ENCODE measurements around the gene PCK1. TPM values are rescaled to one million over a fixed set of nuclear protein-coding genes. Genes with fewer than 3 reads are reported as not detected.

The PCK1 gene
- total RNA-seq, 1 experiment from 2014 or later: not detected

DNA sequence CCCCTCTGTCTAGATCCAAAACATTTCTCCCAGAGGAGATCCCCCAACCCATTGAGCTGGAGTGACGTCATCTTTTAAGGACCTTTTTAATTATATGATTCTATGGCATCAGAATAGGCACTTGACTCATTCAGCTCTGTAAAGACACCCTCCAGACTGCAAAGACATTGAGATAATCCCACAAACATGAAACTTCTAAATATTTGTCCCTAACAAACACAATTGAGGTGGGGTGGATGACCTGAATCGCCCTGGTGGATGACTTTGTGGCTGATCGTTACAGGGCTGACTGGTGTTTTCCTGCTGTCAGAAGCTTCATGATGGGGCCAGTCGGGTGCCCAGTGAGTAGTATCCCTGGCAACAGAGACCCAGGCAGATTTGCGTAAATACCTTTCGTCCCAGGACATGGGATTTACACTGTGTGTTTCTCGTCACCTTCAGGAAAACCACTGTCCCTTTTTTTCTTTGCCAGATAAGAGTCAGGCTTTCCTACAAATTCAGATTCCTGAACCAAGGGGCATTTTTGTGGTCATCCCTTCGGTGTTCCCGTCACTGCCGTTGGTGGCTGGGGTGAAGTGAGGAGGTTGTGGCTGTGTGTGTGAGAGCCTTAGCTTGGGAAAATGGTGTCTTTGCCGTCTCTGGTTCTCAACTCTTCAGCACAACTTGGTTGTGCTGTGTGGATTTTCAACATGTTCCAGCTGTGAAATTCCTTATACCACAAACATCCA lies 5.3 kb upstream of the PCK1 start:
- Histone ChIP-seq H3K36me3 (ENCODE audit: low read depth, low read length) (no peaks in the 10 kb centered on the region), H3K4me3 (ENCODE audit: low read length) (no peak overlapping the region), H3K27ac (ENCODE audit: low read length) (no peak overlapping the region), H3K9me3 (ENCODE audit: low read length) (no peaks in the 10 kb centered on the region), H3K4me1 (ENCODE audit: insufficient read depth, low read length) (no peaks in the 10 kb centered on the region), H3F3A (ENCODE audit: low read length, unreplicated experiment) (no peaks in the 10 kb centered on the region), H2AFZ (ENCODE audit: low read length) (no peak overlapping the region), H3K4me2 (ENCODE audit: low read length) (no peak overlapping the region), H3K27me3 (ENCODE audit: low read length) (peaks cover 68% of the 10 kb centered on the region), H3K9me2 (replicated peaks; ENCODE audit: low read length) (no peaks in the 10 kb centered on the region), H4K20me1 (ENCODE audit: low read length) (no peaks in the 10 kb centered on the region), H3K79me2 (ENCODE audit: low read length) (no peaks in the 10 kb centered on the region), H3K9ac (ENCODE audit: low read length) (no peak overlapping the region)
- DNase-seq (no peak), ATAC-seq (no peak)
- TF ChIP-seq, protein P1, sequence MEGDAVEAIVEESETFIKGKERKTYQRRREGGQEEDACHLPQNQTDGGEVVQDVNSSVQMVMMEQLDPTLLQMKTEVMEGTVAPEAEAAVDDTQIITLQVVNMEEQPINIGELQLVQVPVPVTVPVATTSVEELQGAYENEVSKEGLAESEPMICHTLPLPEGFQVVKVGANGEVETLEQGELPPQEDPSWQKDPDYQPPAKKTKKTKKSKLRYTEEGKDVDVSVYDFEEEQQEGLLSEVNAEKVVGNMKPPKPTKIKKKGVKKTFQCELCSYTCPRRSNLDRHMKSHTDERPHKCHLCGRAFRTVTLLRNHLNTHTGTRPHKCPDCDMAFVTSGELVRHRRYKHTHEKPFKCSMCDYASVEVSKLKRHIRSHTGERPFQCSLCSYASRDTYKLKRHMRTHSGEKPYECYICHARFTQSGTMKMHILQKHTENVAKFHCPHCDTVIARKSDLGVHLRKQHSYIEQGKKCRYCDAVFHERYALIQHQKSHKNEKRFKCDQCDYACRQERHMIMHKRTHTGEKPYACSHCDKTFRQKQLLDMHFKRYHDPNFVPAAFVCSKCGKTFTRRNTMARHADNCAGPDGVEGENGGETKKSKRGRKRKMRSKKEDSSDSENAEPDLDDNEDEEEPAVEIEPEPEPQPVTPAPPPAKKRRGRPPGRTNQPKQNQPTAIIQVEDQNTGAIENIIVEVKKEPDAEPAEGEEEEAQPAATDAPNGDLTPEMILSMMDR (conservative IDR thresholded peaks at IDR 0.05; ENCODE audit: low read depth, low read length): no peak
- no peak for TF ChIP-seq EZH2 (IDR thresholded peaks at IDR 0.05; ENCODE audit: low read length, unreplicated experiment)
- TF ChIP-seq EZH2phosphoT487 (IDR thresholded peaks at IDR 0.05; ENCODE audit: borderline replicate concordance, low read length): no peak
- ChIA-PET CTCF (interaction anchor here (0.6 kb wide), 1 partner anchor 164 kb away, joined by 5 read pairs; the partner anchor contains the start of gene RBM38), POLR2A (ENCODE audit: unreplicated experiment) (no interaction called here)
- no TSS peak for BruUV-seq (replicated peaks)
- intact Hi-C loops (cut with micrococcal nuclease): no loop called here

DNA sequence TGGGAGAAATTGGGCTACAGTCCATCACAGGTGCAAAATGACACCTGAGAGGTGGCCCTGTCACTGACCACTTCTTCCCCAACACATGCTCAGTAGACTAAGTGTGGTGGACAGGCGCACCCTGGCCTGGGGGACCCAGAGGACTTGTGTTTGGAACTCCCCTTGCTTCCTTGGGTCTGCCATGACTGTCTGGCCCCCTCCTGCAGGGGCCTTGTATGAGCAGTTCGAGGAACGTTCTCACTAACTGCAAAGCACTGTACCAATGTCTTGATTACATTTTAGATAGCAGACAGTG lies 4.0 kb upstream of the PCK1 start:
- Histone ChIP-seq H2AFZ (ENCODE audit: low read length) (no peak overlapping the region), H3K36me3 (ENCODE audit: low read depth, low read length) (no peaks in the 10 kb centered on the region), H3K4me2 (ENCODE audit: low read length) (no peak overlapping the region), H3K27me3 (ENCODE audit: low read length) (peaks cover 81% of the 10 kb centered on the region), H4K20me1 (ENCODE audit: low read length) (no peaks in the 10 kb centered on the region), H3K4me1 (ENCODE audit: insufficient read depth, low read length) (no peaks in the 10 kb centered on the region), H3K9me2 (replicated peaks; ENCODE audit: low read length) (no peaks in the 10 kb centered on the region), H3K9ac (ENCODE audit: low read length) (no peak overlapping the region), H3K9me3 (ENCODE audit: low read length) (no peaks in the 10 kb centered on the region), H3K79me2 (ENCODE audit: low read length) (no peaks in the 10 kb centered on the region), H3F3A (ENCODE audit: low read length, unreplicated experiment) (no peaks in the 10 kb centered on the region), H3K4me3 (ENCODE audit: low read length) (no peak overlapping the region), H3K27ac (ENCODE audit: low read length) (no peak overlapping the region)
- TF ChIP-seq EZH2phosphoT487 (IDR thresholded peaks at IDR 0.05; ENCODE audit: borderline replicate concordance, low read length) (no peak), EZH2 (IDR thresholded peaks at IDR 0.05; ENCODE audit: low read length, unreplicated experiment) (no peak)
- TF ChIP-seq, protein P1 (conservative IDR thresholded peaks at IDR 0.05; ENCODE audit: low read depth, low read length): no peak
- intact Hi-C loops (cut with micrococcal nuclease): no loop called here
- no peak for ATAC-seq
- no TSS peak for BruUV-seq (replicated peaks)
- CTCF ChIA-PET: no interaction called here
- POLR2A ChIA-PET (ENCODE audit: unreplicated experiment): no interaction called here
- no peak for DNase-seq

DNA sequence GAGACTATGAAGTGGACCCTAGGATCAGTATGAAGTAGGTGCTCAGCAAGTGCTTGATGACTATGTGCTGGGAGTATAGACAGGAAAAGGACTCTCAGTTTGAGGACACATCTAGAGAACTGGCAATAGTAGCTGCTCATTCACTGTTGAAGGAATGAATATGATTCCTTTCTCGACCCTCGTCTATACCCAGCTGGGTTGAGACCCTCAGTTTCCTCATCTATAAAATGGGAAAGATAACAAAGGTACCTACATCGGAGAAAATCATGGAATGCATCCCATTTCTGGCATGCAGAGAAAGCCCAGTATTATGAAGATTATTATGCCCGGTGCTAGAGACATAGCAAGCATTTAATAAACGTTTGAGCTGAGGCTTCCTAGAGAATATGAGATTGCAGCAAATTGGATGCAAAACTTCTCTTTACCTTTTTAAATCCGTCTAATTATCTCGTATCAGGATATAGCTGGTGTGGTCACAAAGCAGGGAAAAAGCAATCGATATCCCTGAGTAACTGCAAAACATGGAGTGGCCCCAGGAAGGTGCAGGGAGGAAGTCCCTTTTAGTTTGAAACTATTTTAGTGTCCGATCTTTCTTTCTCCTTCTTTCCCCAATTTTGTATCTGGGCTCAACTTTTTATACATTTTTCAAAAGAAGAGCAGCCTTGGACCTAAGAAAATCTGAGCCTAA lies 2.8 kb upstream of the PCK1 start:
- Histone ChIP-seq H2AFZ (ENCODE audit: low read length) (no peak overlapping the region), H3K27me3 (ENCODE audit: low read length) (peaks cover 91% of the 10 kb centered on the region), H3K4me3 (ENCODE audit: low read length) (no peak overlapping the region), H3K4me1 (ENCODE audit: insufficient read depth, low read length) (no peaks in the 10 kb centered on the region), H3K9me2 (replicated peaks; ENCODE audit: low read length) (no peaks in the 10 kb centered on the region), H3K79me2 (ENCODE audit: low read length) (no peaks in the 10 kb centered on the region), H4K20me1 (ENCODE audit: low read length) (no peaks in the 10 kb centered on the region), H3K27ac (ENCODE audit: low read length) (no peak overlapping the region), H3K9me3 (ENCODE audit: low read length) (no peaks in the 10 kb centered on the region), H3K36me3 (ENCODE audit: low read depth, low read length) (no peaks in the 10 kb centered on the region), H3K9ac (ENCODE audit: low read length) (no peak overlapping the region), H3F3A (ENCODE audit: low read length, unreplicated experiment) (no peaks in the 10 kb centered on the region), H3K4me2 (ENCODE audit: low read length) (no peak overlapping the region)
- ChIA-PET CTCF (no interaction called here), POLR2A (ENCODE audit: unreplicated experiment) (no interaction called here)
- ATAC-seq (no peak), DNase-seq (no peak)
- no TSS peak for BruUV-seq (replicated peaks)
- intact Hi-C loops (cut with micrococcal nuclease): no loop called here
- TF ChIP-seq, protein P1 (conservative IDR thresholded peaks at IDR 0.05; ENCODE audit: low read depth, low read length): no peak
- no peak for TF ChIP-seq EZH2 (IDR thresholded peaks at IDR 0.05; ENCODE audit: low read length, unreplicated experiment)
